ENCODE results near the gene SDK1. TPM values are rescaled to one million over a fixed set of nuclear protein-coding genes. Genes with fewer than 3 reads are reported as not detected.

SDK1 gene
- total and polyA plus RNA-seq, 12 donors, result 1.0 to 5.3 (median 3.2) TPM

- no peaks in the 10 kb centered on the region for H3K9me3 ChIP-seq
- no peaks in the 10 kb centered on the region for H3K27me3 ChIP-seq
- no peak overlapping the region for H3K4me3 ChIP-seq
- H3K4me1 ChIP-seq, result no peaks in the 10 kb centered on the region
- ATAC-seq (no peak), DNase-seq (no peak)
- WGBS, 2 donors, result 61 to 65% methylated on average over 6 of the region's 6 CpGs
- intact Hi-C loops (cut with DNase I), result no loop called here
- no peak for TF ChIP-seq CTCF (IDR thresholded peaks at IDR 0.05)
- no peak overlapping the region for H3K27ac ChIP-seq
- no peaks in the 10 kb centered on the region for H3K36me3 ChIP-seq
Observed at GRCh38 chr7:3847336-3847735, 546.3 kb downstream of the SDK1 start.

- DNase-seq (no peak), ATAC-seq (no peak)
- Histone ChIP-seq H3K27me3 (no peaks in the 10 kb centered on the region), H3K4me1 (peaks cover 0 to 17% (median 4%) of the 10 kb centered on the region in 9 donors), H3K4me3 (no peak overlapping the region), H3K36me3 (no peaks in the 10 kb centered on the region), H3K9me3 (peaks cover 0 to 10% (median 0%) of the 10 kb centered on the region in 11 donors), H3K27ac (no peak overlapping the region)
- TF ChIP-seq CTCF (IDR thresholded peaks at IDR 0.05), result no peak
- WGBS, 2 donors, result 95 to 97% methylated on average over 1 of the region's 1 CpG
- intact Hi-C loops (cut with DNase I), result no loop called here
Observed at GRCh38 chr7:3859431-3859830, 558.4 kb downstream of the SDK1 start.

GRCh38 chr7:3860932-3861331, 559.9 kb downstream of the SDK1 start:
- no peak for TF ChIP-seq CTCF (IDR thresholded peaks at IDR 0.05)
- DNase-seq (no peak), ATAC-seq (no peak)
- Histone ChIP-seq H3K4me3 (no peak overlapping the region), H3K27ac (no peak overlapping the region), H3K9me3 (peaks cover 0 to 3% (median 0%) of the 10 kb centered on the region in 11 donors), H3K36me3 (no peaks in the 10 kb centered on the region), H3K4me1 (peaks cover 0 to 17% (median 4%) of the 10 kb centered on the region in 9 donors), H3K27me3 (no peaks in the 10 kb centered on the region)
- WGBS, 2 donors, result 76 to 83% methylated on average over 9 of the region's 9 CpGs
- intact Hi-C loops (cut with DNase I), result no loop called here

GRCh38 chr7:3861386-3861785, 560.3 kb downstream of the SDK1 start:
- TF ChIP-seq CTCF (IDR thresholded peaks at IDR 0.05), result no peak
- WGBS, 2 donors, result 55 to 65% methylated on average over 1 of the region's 1 CpG
- intact Hi-C loops (cut with DNase I), result no loop called here
- no peak overlapping the region for H3K4me3 ChIP-seq
- H3K27me3 ChIP-seq, result no peaks in the 10 kb centered on the region
- peaks cover 0 to 3% (median 0%) of the 10 kb centered on the region in 11 donors for H3K9me3 ChIP-seq
- peaks cover 0 to 17% (median 4%) of the 10 kb centered on the region in 9 donors for H3K4me1 ChIP-seq
- H3K27ac ChIP-seq, result peak overlapping the region in 1 of 10 donors; percentile 23
- no peak for DNase-seq
- ATAC-seq, result no peak
- H3K36me3 ChIP-seq, result no peaks in the 10 kb centered on the region

All from heart right ventricle (tissue), 16 donors.